HepG2 (cell line): ENCODE data around the gene TENT4B. TPM values are rescaled to one million over a fixed set of nuclear protein-coding genes. Genes with fewer than 3 reads are reported as not detected.

Experiments
- ATAC-seq: fragments of 200-7000 bp; cut with Tn5 transposase; 3 replicates; pipeline ENCODE4 v1.9.1; 2020; ENCODE audit warnings: mild to moderate bottlenecking, moderate library complexity
- BruUV-seq: library from RNA; stranded (reverse); fragments of 400-500 nt; replicated peaks from 2 replicates; lab custom pipeline; 2021; lab: Mats Ljungman, UMichigan
- CTCF ChIA-PET: fragments of 300-600 bp; formaldehyde crosslinking; extraction: SDS; loops from one replicate; lab custom pipeline; 2021; ENCODE audit warnings: low total read pairs, inconsistent platforms, low intra/inter-chr PET ratio; lab: Yijun Ruan, JAX
- POLR2A ChIA-PET: fragments of 350-600 bp; sonication (Branson Sonifier 250); formaldehyde crosslinking; loops from one replicate; lab custom pipeline; 2020; ENCODE audit warnings: antibody characterized with exemption, inconsistent platforms; lab: Yijun Ruan, JAX
- DNase-seq: peaks from one replicate; pipeline ENCODE4 v3.0.0-alpha.2; 2015; ENCODE audit warnings: low spot score
- FAIRE-seq: peaks from 3 replicates; lab custom pipeline; 2011; peaks lifted over from hg19 to GRCh38; lab: Jason Lieb, UNC
- H2AFZ ChIP-seq: one replicate; pipeline ENCODE4 v1.6.1; 2011; ENCODE audit warnings: low read length, inconsistent platforms
- H3K27ac ChIP-seq: fragments of 300-600 bp; 3 replicates; pipeline ENCODE4 v1.8.0; 2011; ENCODE audit warnings: mixed run types, mild to moderate bottlenecking, mixed read lengths, low read length, inconsistent platforms; ENCODE audit not compliant: insufficient read depth; ENCODE audit errors: extremely low read length
- H3K27me3 ChIP-seq, 2 experiments: fragments of 200-600 bp in 1 of 2; 2 replicates in 1 of 2; 3 replicates in 1 of 2; pipeline versions ENCODE4 v1.6.0 to v1.8.0; 2011; ENCODE audit warnings: low read length in 2 of 2, mild to moderate bottlenecking in 2 of 2, moderate library complexity in 2 of 2, inconsistent platforms in 1 of 2; ENCODE audit not compliant: insufficient read depth in 2 of 2, control insufficient read depth in 1 of 2
- H3K36me3 ChIP-seq, 2 experiments: fragments of 200-600 bp in 1 of 2; replicated peaks in 1 of 2; 2 replicates in 1 of 2; 3 replicates in 1 of 2; pipeline versions ENCODE4 v1.5.1 to v1.8.0; 2011; ENCODE audit warnings: low read length in 2 of 2, inconsistent platforms in 1 of 2; ENCODE audit not compliant: insufficient read depth in 2 of 2, control insufficient read depth in 1 of 2
- H3K4me1 ChIP-seq: 2 replicates; pipeline ENCODE4 v1.5.1; 2012; ENCODE audit warnings: low read length, inconsistent platforms; ENCODE audit not compliant: insufficient read depth
- H3K4me2 ChIP-seq: 2 replicates; pipeline ENCODE4 v1.6.0; 2011; ENCODE audit warnings: low read depth, low read length, inconsistent platforms
- H3K4me3 ChIP-seq, 3 experiments: fragments of 200-600 bp in 1 of 3; sonication (generic), shearing (Covaris generic) in 1 of 3; replicated peaks in 1 of 3; 2 replicates each; pipeline ENCODE4 v1.5.1; 2011 to 2016; ENCODE audit warnings: low read length in 3 of 3, inconsistent platforms in 2 of 3, low read depth in 2 of 3, mild to moderate bottlenecking in 2 of 3, control low read depth in 1 of 3, mixed read lengths in 1 of 3; ENCODE audit not compliant: insufficient read depth in 1 of 3
- H3K79me2 ChIP-seq: one replicate; pipeline ENCODE4 v1.6.1; 2011; ENCODE audit warnings: low read length, inconsistent platforms; ENCODE audit not compliant: insufficient read depth
- H3K9ac ChIP-seq: 2 replicates; pipeline ENCODE4 v1.6.0; 2011; ENCODE audit warnings: mild to moderate bottlenecking, low read depth, low read length, inconsistent platforms; ENCODE audit not compliant: insufficient read depth
- H3K9me3 ChIP-seq: 2 replicates; pipeline ENCODE4 v1.5.1; 2012; ENCODE audit warnings: mild to moderate bottlenecking, low read length
- H4K20me1 ChIP-seq: 2 replicates; pipeline ENCODE4 v1.6.0; 2011; ENCODE audit warnings: inconsistent platforms, mild to moderate bottlenecking, low read length, moderate library complexity; ENCODE audit not compliant: insufficient read depth
- ELF4 ChIP-seq: sonication (generic); formaldehyde crosslinking; IDR thresholded peaks from 2 replicates; pipeline ENCODE4 v1.5.0; 2020; ENCODE audit warnings: missing genetic modification reagents, mild to moderate bottlenecking, moderate library complexity, borderline replicate concordance
- EP300 ChIP-seq, 3 experiments: sonication (generic) in 1 of 3; formaldehyde crosslinking in 1 of 3; IDR thresholded peaks; 2 replicates each; pipeline versions ENCODE4 v1.5.1 to v1.6.1; 2011 to 2020; ENCODE audit warnings: low read depth in 2 of 3, low read length in 2 of 3, borderline replicate concordance in 1 of 3, improper control_type of control experiment in 1 of 3, mild to moderate bottlenecking in 1 of 3, missing genetic modification reagents in 1 of 3, moderate library complexity in 1 of 3
- FLYWCH1 ChIP-seq: sonication (generic); formaldehyde crosslinking; IDR thresholded peaks from 2 replicates; pipeline ENCODE4 v1.8.1; 2023; ENCODE audit warnings: mild to moderate bottlenecking, missing genetic modification reagents
- FOXO4 ChIP-seq: sonication (generic); formaldehyde crosslinking; conservative IDR thresholded peaks from 2 replicates; pipeline ENCODE4 v1.8.1; 2023; ENCODE audit warnings: missing genetic modification reagents
- HMG20A ChIP-seq: IDR thresholded peaks from 2 replicates; pipeline ENCODE4 v1.6.1; 2016; ENCODE audit warnings: borderline replicate concordance
- MYPOP ChIP-seq: sonication (generic); formaldehyde crosslinking; IDR thresholded peaks from 2 replicates; pipeline ENCODE4 v1.8.1; 2023; ENCODE audit warnings: mild to moderate bottlenecking, moderate library complexity, missing genetic modification reagents
- PCBP1 ChIP-seq: fragments of 200-400 bp; formaldehyde crosslinking; IDR thresholded peaks from 2 replicates; pipeline ENCODE4 v1.6.1; 2017; ENCODE audit warnings: mild to moderate bottlenecking, low read depth, low read length, borderline replicate concordance
- PHF20 ChIP-seq: sonication (generic); formaldehyde crosslinking; IDR thresholded peaks from 2 replicates; pipeline ENCODE4 v1.5.0; 2020; ENCODE audit warnings: mild to moderate bottlenecking, missing genetic modification reagents
- RAD51 ChIP-seq: fragments of 450-650 bp; IDR thresholded peaks from 2 replicates; pipeline ENCODE4 v1.6.1; 2016; ENCODE audit warnings: borderline replicate concordance
- RBM39 ChIP-seq: fragments of 200-400 bp; formaldehyde crosslinking; IDR thresholded peaks from one replicate; pipeline ENCODE4 v1.6.1; 2018; ENCODE audit warnings: antibody characterized with exemption, mild to moderate bottlenecking, low read depth, low read length; ENCODE audit not compliant: poor library complexity, severe bottlenecking
- TAF15 ChIP-seq: fragments of 200-400 bp; formaldehyde crosslinking; IDR thresholded peaks from one replicate; pipeline ENCODE4 v1.6.1; 2018; ENCODE audit warnings: mild to moderate bottlenecking, low read depth, low read length; ENCODE audit not compliant: poor library complexity, severe bottlenecking
- TEAD3 ChIP-seq: optimal IDR thresholded peaks from 2 replicates; pipeline ENCODE3; 2016; ENCODE audit warnings: borderline replicate concordance
- ZFP36L2 ChIP-seq: sonication (generic); formaldehyde crosslinking; IDR thresholded peaks from 2 replicates; pipeline ENCODE4 v1.4.0; 2020; ENCODE audit warnings: missing genetic modification reagents
- ZNF619 ChIP-seq: sonication (generic); formaldehyde crosslinking; IDR thresholded peaks from 2 replicates; pipeline ENCODE4 v1.4.0; 2020; ENCODE audit warnings: mild to moderate bottlenecking, missing genetic modification reagents
- ZNF749 ChIP-seq: sonication (generic); formaldehyde crosslinking; IDR thresholded peaks from 2 replicates; pipeline ENCODE4 v1.8.0; 2022; ENCODE audit warnings: mild to moderate bottlenecking, missing genetic modification reagents, moderate library complexity, borderline replicate concordance
- in situ Hi-C: cut with HindIII; loops from 2 replicates; pipeline ENCODE4 v1.10.0; 2017; ENCODE audit warnings: low pct_unique_long_range_greater_than_20kb; ENCODE audit not compliant: extremely low pct_ligation_motif_present
- intact Hi-C: fragments of 100-400 bp; cut with micrococcal nuclease; formaldehyde crosslinking; loops from one replicate; pipeline ENCODE4 v1.10.0; 2022; ENCODE audit not compliant: unreplicated experiment
- polyA plus RNA-seq, 8 experiments: library from polyadenylated mRNA; depleted of rRNA in 3 of 8; stranded (reverse) in 7 of 8; unstranded in 1 of 8; fragments of >200 nt; fragmentation: Illumina TruSeq in 4 of 8; extraction: Trizol in 4 of 8; gene quantifications; 2 replicates each; pipeline versions ENCODE4 v1.2.1 to v1.2.3, GENCODE V29; 2011 to 2016; ENCODE audit warnings: low read depth in 4 of 8, missing spikeins in 1 of 8, mixed read lengths in 1 of 8; ENCODE audit not compliant: insufficient read depth in 1 of 8
- total RNA-seq, 5 experiments: library from RNA; depleted of rRNA; stranded (reverse); fragments of >200 nt; fragmentation: Illumina TruSeq; extraction: Trizol; gene quantifications; 2 replicates each; pipeline ENCODE4 v1.2.3, GENCODE V29; 2016; ENCODE audit warnings: low read depth in 1 of 5
- TF ChIP-seq, protein P1 (sequence below): sonication (generic); formaldehyde crosslinking; IDR thresholded peaks from 2 replicates; pipeline ENCODE4 v1.8.1; 2023; ENCODE audit warnings: mild to moderate bottlenecking, missing genetic modification reagents
- TF ChIP-seq, protein P2 (sequence below): sonication (generic); formaldehyde crosslinking; IDR thresholded peaks from 2 replicates; pipeline ENCODE4 v1.5.0; 2020; ENCODE audit warnings: missing genetic modification reagents

The TENT4B gene
- total and polyA plus RNA-seq, 2 of the 13 experiments (the other 11 are each of a cell fraction or from before 2014, with no cell fraction given): 15.0 to 32.8 TPM

DNA sequence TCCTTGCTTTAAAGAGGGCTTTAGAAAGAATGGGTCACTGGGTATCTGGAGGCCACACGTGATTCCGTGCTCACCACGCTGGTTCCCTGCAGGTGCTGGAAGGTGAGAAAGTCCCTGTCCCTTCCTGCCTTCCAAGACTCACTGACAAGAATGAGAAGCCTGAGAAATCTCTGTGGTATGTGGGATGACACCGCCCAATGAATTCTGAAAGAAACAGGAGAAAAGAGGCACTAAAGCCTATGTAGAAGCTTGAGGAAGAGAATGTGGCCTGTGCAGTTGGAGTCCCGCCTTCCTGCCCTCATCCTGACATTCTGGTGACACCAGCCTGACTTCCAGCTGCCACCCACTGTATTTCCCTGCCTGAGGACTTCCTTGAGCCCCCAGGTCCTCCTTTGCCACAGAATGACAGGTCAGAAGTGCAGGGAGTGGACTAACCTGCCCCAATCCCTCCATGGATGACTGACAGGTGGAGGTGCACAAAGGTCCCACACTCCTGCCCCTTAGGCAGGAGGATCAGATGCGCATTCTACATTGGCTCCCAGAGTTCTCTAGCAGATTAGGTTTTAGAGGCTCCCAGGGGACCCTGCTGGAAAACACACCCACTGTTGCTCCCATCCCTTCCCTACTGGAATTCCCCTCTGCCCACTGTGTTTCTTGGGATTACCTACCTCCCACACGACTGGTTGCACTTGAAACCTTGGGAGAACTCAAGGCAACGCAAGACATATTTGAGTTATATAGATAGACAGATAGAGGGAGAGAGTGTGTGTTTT is 38.6 kb upstream of the TENT4B start (continued):
- no peak for TF ChIP-seq ZNF749 (CRISPR knock-in tag)
- TF ChIP-seq RBM39: no peak
- no peak for TF ChIP-seq ELF4 (CRISPR knock-in tag)
- no peak for TF ChIP-seq ZFP36L2

GRCh38 chr16:50120711-50121110 is 32.4 kb upstream of the TENT4B start:
- ATAC-seq: no peak
- ChIA-PET POLR2A (no interaction called here), CTCF (no interaction called here)
- no peak for TF ChIP-seq ZNF619
- TF ChIP-seq FLYWCH1 (CRISPR knock-in tag): no peak
- no peak for TF ChIP-seq MYPOP
- no peak for TF ChIP-seq PHF20 (CRISPR knock-in tag)
- TF ChIP-seq, protein P1, sequence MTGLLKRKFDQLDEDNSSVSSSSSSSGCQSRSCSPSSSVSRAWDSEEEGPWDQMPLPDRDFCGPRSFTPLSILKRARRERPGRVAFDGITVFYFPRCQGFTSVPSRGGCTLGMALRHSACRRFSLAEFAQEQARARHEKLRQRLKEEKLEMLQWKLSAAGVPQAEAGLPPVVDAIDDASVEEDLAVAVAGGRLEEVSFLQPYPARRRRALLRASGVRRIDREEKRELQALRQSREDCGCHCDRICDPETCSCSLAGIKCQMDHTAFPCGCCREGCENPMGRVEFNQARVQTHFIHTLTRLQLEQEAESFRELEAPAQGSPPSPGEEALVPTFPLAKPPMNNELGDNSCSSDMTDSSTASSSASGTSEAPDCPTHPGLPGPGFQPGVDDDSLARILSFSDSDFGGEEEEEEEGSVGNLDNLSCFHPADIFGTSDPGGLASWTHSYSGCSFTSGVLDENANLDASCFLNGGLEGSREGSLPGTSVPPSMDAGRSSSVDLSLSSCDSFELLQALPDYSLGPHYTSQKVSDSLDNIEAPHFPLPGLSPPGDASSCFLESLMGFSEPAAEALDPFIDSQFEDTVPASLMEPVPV: no peak
- no peak for TF ChIP-seq EP300 (IDR thresholded peaks at IDR 0.05; ENCODE audit: low read depth in 2 of 2, low read length in 2 of 2)
- TF ChIP-seq EP300 (CRISPR knock-in tag; IDR thresholded peaks at IDR 0.05; ENCODE audit: borderline replicate concordance): no peak
- TF ChIP-seq TEAD3 (CRISPR knock-in tag): no peak
- TF ChIP-seq, protein P2, sequence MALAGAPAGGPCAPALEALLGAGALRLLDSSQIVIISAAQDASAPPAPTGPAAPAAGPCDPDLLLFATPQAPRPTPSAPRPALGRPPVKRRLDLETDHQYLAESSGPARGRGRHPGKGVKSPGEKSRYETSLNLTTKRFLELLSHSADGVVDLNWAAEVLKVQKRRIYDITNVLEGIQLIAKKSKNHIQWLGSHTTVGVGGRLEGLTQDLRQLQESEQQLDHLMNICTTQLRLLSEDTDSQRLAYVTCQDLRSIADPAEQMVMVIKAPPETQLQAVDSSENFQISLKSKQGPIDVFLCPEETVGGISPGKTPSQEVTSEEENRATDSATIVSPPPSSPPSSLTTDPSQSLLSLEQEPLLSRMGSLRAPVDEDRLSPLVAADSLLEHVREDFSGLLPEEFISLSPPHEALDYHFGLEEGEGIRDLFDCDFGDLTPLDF (CRISPR knock-in tag): no peak
- TF ChIP-seq RAD51: no peak
- no peak for TF ChIP-seq HMG20A (CRISPR knock-in tag)
- TF ChIP-seq TAF15: no peak
- no peak for TF ChIP-seq FOXO4 (CRISPR knock-in tag)
- TF ChIP-seq PCBP1: no peak

More at GRCh38 chr16:50120711-50121110, 32.4 kb upstream of the TENT4B start:
- Histone ChIP-seq H4K20me1 (no peaks in the 10 kb centered on the region), H3K9ac (no peak overlapping the region), H3K79me2 (no peaks in the 10 kb centered on the region), H3K27ac (no peak overlapping the region), H3K4me2 (no peak overlapping the region), H3K27me3 (no peaks in the 10 kb centered on the region), H3K4me1 (peaks cover 17% of the 10 kb centered on the region), H3K9me3 (no peaks in the 10 kb centered on the region), H3K36me3 (no peaks in the 10 kb centered on the region), H3K4me3 (no peak overlapping the region), H2AFZ (no peak overlapping the region)
- no peak for DNase-seq
- in situ Hi-C loops (no loop called here), intact Hi-C loops (no loop called here)
- FAIRE-seq: no peak
- no TSS peak for BruUV-seq
